ENCODE data around the gene MCRS1. TPM values are rescaled to one million over a fixed set of nuclear protein-coding genes. Genes with fewer than 3 reads are reported as not detected.

The MCRS1 gene
- total RNA-seq, 4 donors from 2014 or later = 42.4 to 73.6 (median 61.1) TPM

- H3K9me3 ChIP-seq = no peaks in the 10 kb centered on the region
- no peak overlapping the region for H3K27ac ChIP-seq
- no peak for TF ChIP-seq CTCF (IDR thresholded peaks at IDR 0.05)
- no peaks in the 10 kb centered on the region for H3K27me3 ChIP-seq
- DNase-seq (ENCODE audit: low spot score in 2 of 2) = no peak
- 86% methylated on average over 15 of the region's 16 CpGs for WGBS
- H3K4me1 ChIP-seq = peaks cover 2% of the 10 kb centered on the region
- peaks cover 9% of the 10 kb centered on the region for H3K36me3 ChIP-seq
- no peak overlapping the region for H3K4me3 ChIP-seq
Measured at GRCh38 chr12:49585477-49586459, 17.8 kb upstream of the MCRS1 start.

DNA sequence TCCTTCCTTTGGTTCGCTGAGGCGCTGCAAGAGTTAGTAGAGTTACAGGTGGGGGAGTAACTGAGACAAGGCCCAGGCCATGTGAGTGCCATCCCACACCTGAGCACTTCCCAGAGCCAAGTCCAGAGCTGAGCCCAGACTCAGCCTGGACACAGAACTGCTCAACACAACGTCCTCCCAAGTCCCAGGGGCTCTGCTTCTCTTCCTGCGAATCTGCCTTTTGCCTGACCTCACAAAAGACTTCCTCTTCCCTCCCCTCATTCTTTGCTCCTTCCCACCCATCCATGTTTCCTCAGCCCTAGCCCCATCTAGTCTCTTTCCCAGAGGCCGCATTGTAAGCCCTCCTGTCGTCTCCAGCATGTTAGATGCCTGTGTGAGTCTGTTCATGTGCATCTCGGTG lies 16.6 kb upstream of the MCRS1 start:
- no peaks in the 10 kb centered on the region for H3K9me3 ChIP-seq
- H3K27me3 ChIP-seq = no peaks in the 10 kb centered on the region
- peaks cover 10% of the 10 kb centered on the region for H3K4me1 ChIP-seq
- H3K36me3 ChIP-seq = peaks cover 9% of the 10 kb centered on the region
- H3K27ac ChIP-seq = no peak overlapping the region
- DNase-seq (ENCODE audit: low spot score in 2 of 2) = no peak
- H3K4me3 ChIP-seq = no peak overlapping the region
- WGBS = 83% methylated on average over 7 of the region's 7 CpGs
- TF ChIP-seq EP300 (IDR thresholded peaks at IDR 0.05) (no peak), POLR2AphosphoS5 (IDR thresholded peaks at IDR 0.05) (no peak), POLR2A (IDR thresholded peaks at IDR 0.05) (no peak)

DNA sequence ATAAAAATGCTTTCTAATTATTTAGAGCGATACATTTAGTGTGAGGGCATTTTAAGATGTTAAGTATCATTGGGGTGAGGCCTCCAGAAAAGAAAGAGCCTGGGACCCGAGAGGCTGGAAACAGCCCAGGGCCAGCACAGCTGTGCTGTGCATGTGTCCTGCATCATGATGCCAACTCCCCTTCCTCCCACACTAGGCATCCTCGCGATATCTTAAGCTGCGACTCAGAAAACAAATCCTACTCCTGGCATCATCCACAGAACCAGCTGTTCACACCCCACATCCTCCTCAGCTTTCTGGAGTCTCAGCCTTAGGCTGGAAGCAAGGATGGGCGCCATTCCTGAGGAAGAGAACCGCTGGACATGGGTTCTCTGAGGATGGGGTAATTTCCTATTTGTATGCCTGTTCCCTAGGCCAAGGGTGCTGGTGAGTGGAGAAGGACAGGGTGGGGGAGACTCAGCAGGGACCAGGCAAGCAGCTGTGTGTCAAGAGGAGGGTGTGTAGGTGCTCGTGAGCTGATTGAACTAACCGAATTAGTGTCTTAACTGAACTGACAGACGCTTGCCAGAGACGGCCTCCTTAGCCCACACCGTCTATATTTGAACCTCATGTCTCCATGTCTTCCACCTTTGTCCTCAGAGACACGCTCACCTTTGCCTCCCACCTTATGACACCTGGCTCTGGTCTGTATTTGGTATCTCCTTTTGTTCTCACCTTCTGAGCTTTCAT lies 15.6 kb upstream of the MCRS1 start:
- no peak for TF ChIP-seq POLR2AphosphoS5 (IDR thresholded peaks at IDR 0.05)
- TF ChIP-seq EP300 (IDR thresholded peaks at IDR 0.05) = no peak
- TF ChIP-seq POLR2A (IDR thresholded peaks at IDR 0.05) = no peak
- TF ChIP-seq CTCF (IDR thresholded peaks at IDR 0.05) = no peak
- Histone ChIP-seq H3K36me3 (peaks cover 9% of the 10 kb centered on the region), H3K9me3 (no peaks in the 10 kb centered on the region), H3K4me1 (peaks cover 8% of the 10 kb centered on the region), H3K27me3 (no peaks in the 10 kb centered on the region), H3K27ac (no peak overlapping the region), H3K4me3 (no peak overlapping the region)
- 72% methylated on average over 13 of the region's 13 CpGs for WGBS
- no peak for DNase-seq (ENCODE audit: low spot score in 2 of 2)

DNA sequence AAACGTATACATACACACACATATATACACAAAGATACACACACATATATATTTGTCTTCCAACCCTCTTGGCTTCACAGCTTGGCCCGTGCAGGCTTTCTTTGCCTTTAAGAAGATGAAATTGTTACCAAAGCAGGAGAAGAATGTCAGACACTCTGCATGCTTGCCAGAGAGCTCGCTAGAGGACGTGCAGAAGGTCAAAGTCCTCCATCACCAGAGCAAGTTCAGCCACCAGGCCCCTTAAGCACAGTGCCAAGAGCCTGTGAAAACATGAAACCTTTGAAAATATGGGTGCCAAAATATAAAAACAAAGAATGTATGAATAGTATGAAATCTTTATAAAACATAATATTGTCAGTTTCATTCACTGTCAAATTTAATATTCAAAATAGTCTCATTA lies 14.9 kb upstream of the MCRS1 start:
- Histone ChIP-seq H3K27me3 (no peaks in the 10 kb centered on the region), H3K27ac (no peak overlapping the region), H3K9me3 (no peaks in the 10 kb centered on the region), H3K4me1 (peaks cover 8% of the 10 kb centered on the region), H3K4me3 (no peak overlapping the region), H3K36me3 (peaks cover 9% of the 10 kb centered on the region)
- 66% methylated on average over 4 of the region's 4 CpGs for whole genome bisulfite sequencing
- no peak for DNase-seq (ENCODE audit: low spot score in 2 of 2)
- TF ChIP-seq POLR2A (IDR thresholded peaks at IDR 0.05) (no peak), POLR2AphosphoS5 (IDR thresholded peaks at IDR 0.05) (no peak), EP300 (IDR thresholded peaks at IDR 0.05) (no peak), CTCF (IDR thresholded peaks at IDR 0.05) (no peak)

DNA sequence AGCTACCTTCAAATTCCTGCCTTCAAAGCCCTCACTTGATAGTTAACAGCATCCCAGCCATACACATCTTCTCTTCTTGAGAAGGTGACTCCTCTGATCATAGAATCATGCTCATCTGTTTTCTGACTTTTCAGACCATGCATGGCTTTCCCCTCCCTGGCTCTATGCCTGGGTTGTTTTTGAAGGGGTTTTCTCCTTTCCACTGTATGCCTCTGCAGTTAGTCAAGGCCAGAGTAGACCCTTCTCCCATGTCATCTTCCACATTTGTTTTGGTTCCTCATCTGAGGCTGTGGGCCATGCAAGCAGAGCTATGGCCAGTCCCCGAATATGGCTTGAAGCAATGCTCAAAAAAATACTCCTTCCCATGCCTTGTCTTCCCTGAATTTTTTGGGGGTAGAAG lies 14.3 kb upstream of the MCRS1 start:
- no peak for DNase-seq (ENCODE audit: low spot score in 2 of 2)
- H3K9me3 ChIP-seq = no peaks in the 10 kb centered on the region
- no peak overlapping the region for H3K4me3 ChIP-seq
- TF ChIP-seq EP300 (IDR thresholded peaks at IDR 0.05) (no peak), POLR2AphosphoS5 (IDR thresholded peaks at IDR 0.05) (no peak), CTCF (IDR thresholded peaks at IDR 0.05) (no peak), POLR2A (IDR thresholded peaks at IDR 0.05) (no peak)
- no peaks in the 10 kb centered on the region for H3K27me3 ChIP-seq
- peaks cover 9% of the 10 kb centered on the region for H3K36me3 ChIP-seq
- peaks cover 8% of the 10 kb centered on the region for H3K4me1 ChIP-seq
- 89% methylated on average over 1 of the region's 1 CpG for WGBS
- no peak overlapping the region for H3K27ac ChIP-seq
